GM23248 (cell line): Measurements from ENCODE around the gene CNOT3. TPM values are rescaled to one million over a fixed set of nuclear protein-coding genes. Genes with fewer than 3 reads are reported as not detected.

Experiments
- DNase-seq: peaks from one replicate; pipeline ENCODE4 v3.0.0-alpha.2; 2015
- H2AFZ ChIP-seq: fragments of 200-600 bp; sonication (generic); 2 replicates; pipeline ENCODE4 v1.6.1; 2016; ENCODE audit warnings: antibody characterized with exemption
- H3F3A ChIP-seq: fragments of 200-600 bp; sonication (generic); 2 replicates; pipeline ENCODE4 v1.6.1; 2016; ENCODE audit warnings: mild to moderate bottlenecking, antibody characterized with exemption, mixed run types; ENCODE audit not compliant: insufficient read depth
- H3K27ac ChIP-seq: fragments of 200-600 bp; sonication (generic); 2 replicates; pipeline ENCODE4 v1.5.1; 2016; ENCODE audit warnings: mild to moderate bottlenecking
- H3K27me3 ChIP-seq: fragments of 200-600 bp; sonication (generic); replicated peaks from 2 replicates; pipeline ENCODE4 v1.6.1; 2016; ENCODE audit warnings: mild to moderate bottlenecking; ENCODE audit not compliant: insufficient read depth
- H3K36me3 ChIP-seq: fragments of 200-600 bp; sonication (generic); 2 replicates; pipeline ENCODE4 v1.6.1; 2016; ENCODE audit warnings: low read depth, mild to moderate bottlenecking
- H3K4me1 ChIP-seq: fragments of 200-600 bp; sonication (generic); 2 replicates; pipeline ENCODE4 v1.6.1; 2016; ENCODE audit warnings: mild to moderate bottlenecking; ENCODE audit not compliant: insufficient read depth
- H3K4me2 ChIP-seq: fragments of 200-600 bp; sonication (generic); one replicate; pipeline ENCODE4 v1.6.1; 2016; ENCODE audit warnings: mild to moderate bottlenecking; ENCODE audit not compliant: unreplicated experiment
- H3K4me3 ChIP-seq: fragments of 200-600 bp; sonication (generic); 2 replicates; pipeline ENCODE4 v1.5.1; 2016; ENCODE audit warnings: mild to moderate bottlenecking
- H3K79me2 ChIP-seq: fragments of 200-600 bp; sonication (generic); 2 replicates; pipeline ENCODE4 v1.6.1; 2016; ENCODE audit warnings: mild to moderate bottlenecking; ENCODE audit not compliant: insufficient read depth
- H3K9ac ChIP-seq: fragments of 200-600 bp; sonication (generic); 2 replicates; pipeline ENCODE4 v1.6.1; 2016; ENCODE audit warnings: mild to moderate bottlenecking
- H3K9me2 ChIP-seq: fragments of 200-600 bp; sonication (generic); 2 replicates; pipeline ENCODE4 v1.6.1; 2016; ENCODE audit warnings: mixed run types, mild to moderate bottlenecking, moderate library complexity; ENCODE audit not compliant: insufficient read depth
- H3K9me3 ChIP-seq: fragments of 200-600 bp; sonication (generic); one replicate; pipeline ENCODE4 v1.6.1; 2017; ENCODE audit warnings: low read depth
- H4K20me1 ChIP-seq: fragments of 200-600 bp; sonication (generic); 2 replicates; pipeline ENCODE4 v1.6.0; 2016; ENCODE audit not compliant: insufficient read depth
- EZH2 ChIP-seq: fragments of 200-600 bp; sonication (generic); IDR thresholded peaks from 2 replicates; pipeline ENCODE4 v1.6.1; 2018; ENCODE audit warnings: antibody characterized with exemption, mild to moderate bottlenecking; ENCODE audit not compliant: insufficient read depth, poor library complexity, severe bottlenecking
- EZH2phosphoT487 ChIP-seq: fragments of 200-600 bp; sonication (generic); IDR thresholded peaks from 2 replicates; pipeline ENCODE4 v1.6.1; 2018; ENCODE audit warnings: antibody characterized with exemption, moderate library complexity, mild to moderate bottlenecking, low read depth; ENCODE audit not compliant: insufficient read depth
- WGBS, 2 experiments: methylation state at CpG; one replicate each; pipeline ENCODE4 v1.1.6; 2015 to 2017; ENCODE audit warnings: low lambda C conversion rate in 2 of 2, low coverage in 1 of 2; ENCODE audit errors: missing lambda C conversion rate in 2 of 2; 5-methylcytosine and 5-hydroxymethylcytosine counted together
- in situ Hi-C: fragments of 300-500 bp; cut with MboI; formaldehyde crosslinking; loops from 2 replicates; pipeline ENCODE4 v1.15.0; 2020
- polyA plus RNA-seq: library from polyadenylated mRNA; unstranded; fragments of >200 nt; fragmentation: Nextera tagmentation; extraction: Ambion mirVana; gene quantifications from 2 replicates; pipeline ENCODE4 v1.2.1, GENCODE V29; 2016
- total RNA-seq: library from RNA; depleted of rRNA; stranded (reverse); fragments of >200 nt; shearing (Covaris generic); gene quantifications from 2 replicates; pipeline ENCODE4 v1.2.3, GENCODE V29; 2014

The CNOT3 gene
- total and polyA plus RNA-seq, 2 experiments from 2014 or later, result 8.9 to 19.4 TPM

DNA sequence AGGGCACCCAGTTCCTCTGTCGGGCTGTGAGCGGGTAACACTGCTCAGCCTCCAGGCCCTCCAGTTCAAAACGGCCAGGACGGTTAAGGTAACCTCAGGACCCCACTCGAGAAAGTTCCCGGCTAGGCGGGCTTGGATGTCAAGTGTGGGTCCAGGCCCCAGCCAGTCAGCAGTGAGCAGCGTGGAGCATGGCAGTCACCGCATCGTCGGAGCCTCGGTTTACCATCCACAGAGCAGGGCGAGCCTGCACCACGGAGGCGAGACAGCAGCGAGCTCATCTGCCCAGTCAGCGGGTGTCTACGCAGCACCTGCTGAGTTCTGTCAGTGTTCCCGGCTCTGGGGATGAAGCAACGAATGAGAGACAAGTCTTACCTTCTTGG lies 8.0 kb upstream of the CNOT3 start:
- in situ Hi-C loops, result no loop called here
- H4K20me1 ChIP-seq, result no peaks in the 10 kb centered on the region
- no peaks in the 10 kb centered on the region for H3K9me3 ChIP-seq
- 95 to 96% methylated on average over 18 to 20 of the region's 20 CpGs for WGBS, 2 experiments
- no peak overlapping the region for H2AFZ ChIP-seq
- no peak overlapping the region for H3K4me2 ChIP-seq
- no peak overlapping the region for H3K27ac ChIP-seq
- DNase-seq, result no peak
- no peaks in the 10 kb centered on the region for H3K79me2 ChIP-seq
- H3K9me2 ChIP-seq, result no peaks in the 10 kb centered on the region
- no peaks in the 10 kb centered on the region; the same call in 1 of the 2 replicates for H3K36me3 ChIP-seq
- H3F3A ChIP-seq, result no peaks in the 10 kb centered on the region
- H3K4me1 ChIP-seq, result no peaks in the 10 kb centered on the region
- H3K27me3 ChIP-seq, result no peaks in the 10 kb centered on the region
- H3K4me3 ChIP-seq, result no peak overlapping the region
- no peak overlapping the region for H3K9ac ChIP-seq
- TF ChIP-seq EZH2 (no peak), EZH2phosphoT487 (no peak)

DNA sequence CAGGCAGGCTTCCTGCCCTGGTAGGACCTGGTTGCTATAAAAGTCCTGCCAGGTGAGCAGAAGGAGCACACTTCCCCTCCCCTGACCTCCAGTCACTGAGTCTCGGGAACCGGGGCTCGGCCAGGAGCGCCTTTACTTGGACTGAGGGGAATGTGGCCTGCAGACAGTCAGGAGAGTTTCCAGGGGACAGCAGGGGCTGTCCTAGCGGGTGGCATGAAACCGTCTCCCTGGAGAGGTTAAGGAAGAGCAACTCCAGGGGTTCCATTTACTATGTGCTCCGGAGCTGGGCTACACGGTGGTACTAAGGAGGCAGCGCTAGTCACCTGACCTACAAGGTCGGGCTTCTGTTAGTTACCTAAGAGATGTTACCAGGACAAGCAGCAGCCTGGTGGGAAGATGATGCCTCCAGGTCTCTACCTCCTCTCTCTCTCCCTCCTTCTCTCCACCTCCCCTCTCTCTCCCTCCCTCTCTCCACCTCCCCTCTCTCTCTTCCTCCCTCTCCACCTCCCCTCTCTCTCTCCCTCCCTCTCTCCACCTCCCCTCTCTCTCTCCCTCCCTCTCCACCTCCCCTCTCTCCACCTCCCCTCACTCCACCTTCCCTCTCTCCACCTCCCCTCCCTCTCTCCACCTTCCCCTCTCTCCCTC lies 4.1 kb upstream of the CNOT3 start:
- Histone ChIP-seq H3K4me2 (no peak overlapping the region), H3F3A (peaks cover 11% of the 10 kb centered on the region; the same call in 1 of the 2 replicates), H3K4me1 (peaks cover 6% of the 10 kb centered on the region), H3K27ac (no peak overlapping the region), H3K27me3 (no peaks in the 10 kb centered on the region), H4K20me1 (no peaks in the 10 kb centered on the region), H3K9ac (no peak overlapping the region), H3K4me3 (no peak overlapping the region), H3K79me2 (peaks cover 8% of the 10 kb centered on the region), H2AFZ (no peak overlapping the region), H3K9me3 (no peaks in the 10 kb centered on the region), H3K36me3 (no peaks in the 10 kb centered on the region; the same call in 1 of the 2 replicates), H3K9me2 (no peaks in the 10 kb centered on the region)
- no peak for DNase-seq
- in situ Hi-C loops, result no loop called here
- 80 to 82% methylated on average over 10 of the region's 10 CpGs for WGBS, 2 experiments
- TF ChIP-seq EZH2, result no peak
- TF ChIP-seq EZH2phosphoT487, result no peak

DNA sequence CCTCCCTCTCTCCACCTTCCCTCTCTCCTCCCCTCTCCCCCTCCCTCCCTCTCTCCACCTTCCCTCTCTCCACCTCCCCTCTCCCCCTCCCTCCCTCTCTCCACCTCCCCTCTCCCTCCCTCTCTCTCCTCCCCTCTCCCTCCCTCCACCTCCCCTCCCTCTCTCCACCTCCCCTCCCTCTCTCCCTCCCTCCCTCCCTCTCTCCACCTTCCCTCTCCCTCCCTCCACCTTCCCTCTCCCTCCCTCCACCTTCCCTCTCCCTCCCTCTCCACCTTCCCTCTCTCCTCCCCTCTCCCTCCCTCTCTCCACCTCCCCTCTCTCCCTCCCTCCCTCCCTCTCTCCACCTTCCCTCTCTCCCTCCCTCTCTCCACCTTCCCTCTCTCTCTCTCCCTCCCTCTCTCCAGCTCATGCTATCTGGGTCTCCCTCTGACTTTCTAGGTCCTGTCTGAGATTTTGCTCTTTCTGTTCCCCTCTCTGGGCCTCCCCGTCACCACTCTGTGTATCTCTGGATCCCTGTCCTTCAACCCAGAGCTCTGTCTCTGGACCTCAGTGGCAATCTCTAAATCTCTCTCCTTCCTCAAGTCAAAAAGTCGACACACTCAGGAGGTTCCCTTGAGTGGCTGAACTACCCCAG lies 3.5 kb upstream of the CNOT3 start:
- Histone ChIP-seq H3K27me3 (no peaks in the 10 kb centered on the region), H3K79me2 (peaks cover 15% of the 10 kb centered on the region), H3K9me3 (no peaks in the 10 kb centered on the region), H4K20me1 (peaks cover under 1% of the 10 kb centered on the region; the same call in 1 of the 2 replicates), H3K9ac (no peak overlapping the region), H2AFZ (no peak overlapping the region), H3K9me2 (no peaks in the 10 kb centered on the region), H3K36me3 (no peaks in the 10 kb centered on the region; the same call in 1 of the 2 replicates), H3K4me2 (no peak overlapping the region), H3K27ac (no peak overlapping the region), H3K4me1 (peaks cover 10% of the 10 kb centered on the region), H3K4me3 (no peak overlapping the region), H3F3A (peaks cover 11% of the 10 kb centered on the region; the same call in 1 of the 2 replicates)
- TF ChIP-seq EZH2, result no peak
- DNase-seq, result no peak
- in situ Hi-C loops, result no loop called here
- WGBS, 2 experiments, result 94 to 96% methylated on average over 2 of the region's 2 CpGs

DNA sequence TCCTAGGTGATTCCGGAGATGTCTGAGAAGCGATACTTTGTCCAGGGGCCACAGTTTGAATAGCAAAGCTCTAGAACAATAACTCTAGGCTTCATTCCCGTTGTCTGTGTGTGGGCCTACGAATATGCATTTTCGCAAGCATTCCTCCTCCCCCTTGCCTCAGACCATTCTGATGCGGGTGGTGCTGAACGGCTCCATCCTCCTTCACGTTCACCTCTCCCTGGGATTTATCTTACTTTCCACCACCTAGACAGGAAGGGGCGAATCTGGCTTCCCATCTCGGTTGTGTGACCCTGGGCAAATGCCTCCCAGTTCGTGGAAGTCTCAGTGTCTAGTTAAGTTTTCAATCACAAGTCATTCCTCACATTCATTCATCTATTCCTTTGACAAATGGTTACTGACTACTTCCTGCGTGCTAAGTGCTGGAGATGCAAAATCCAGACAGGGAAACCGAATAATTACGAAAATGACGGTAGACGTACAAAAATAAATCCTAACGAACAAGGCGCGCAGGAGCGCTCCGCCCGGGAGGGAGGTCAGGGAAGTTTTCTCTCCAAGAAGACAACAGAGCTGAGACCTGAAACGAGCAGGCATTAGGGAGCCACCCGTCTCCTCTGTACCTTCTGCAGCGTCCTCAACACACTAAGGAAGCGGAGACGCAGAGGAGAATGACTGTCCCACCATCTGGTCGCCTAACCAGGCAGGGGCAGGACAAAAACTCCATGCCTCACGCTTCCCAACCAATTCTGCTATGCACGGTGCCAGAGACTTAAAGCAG lies 1.3 kb upstream of the CNOT3 start:
- in situ Hi-C loops, result no loop called here
- WGBS, 2 experiments, result 2% methylated on average over 30 of the region's 30 CpGs
- TF ChIP-seq EZH2, result no peak
- no peak for TF ChIP-seq EZH2phosphoT487

More for the DNA sequence above, 1.3 kb upstream of the CNOT3 start:
- Histone ChIP-seq H3K9me2 (no peaks in the 10 kb centered on the region), H3K9ac (peak overlapping the region; percentile 63), H4K20me1 (peaks cover 4% of the 10 kb centered on the region; the same call in 1 of the 2 replicates), H3K27ac (peak overlapping the region; percentile 66), H3K4me2 (peak overlapping the region; percentile 81), H2AFZ (peak overlapping the region; percentile 89), H3K27me3 (no peaks in the 10 kb centered on the region), H3K9me3 (no peaks in the 10 kb centered on the region), H3K4me1 (peaks cover 16% of the 10 kb centered on the region), H3K79me2 (peaks cover 37% of the 10 kb centered on the region), H3K4me3 (peak overlapping the region; percentile 77), H3F3A (peaks cover 11% of the 10 kb centered on the region; the same call in 1 of the 2 replicates), H3K36me3 (no peaks in the 10 kb centered on the region; the same call in 1 of the 2 replicates)
- peak; percentile 59 for DNase-seq
